Cardiac septum (tissue), 1 donor: Measurements from ENCODE around the gene FGF4. TPM values are rescaled to one million over a fixed set of nuclear protein-coding genes. Genes with fewer than 3 reads are reported as not detected.

Experiments
- DNase-seq: peaks from one replicate; pipeline ENCODE4 v3.0.0-alpha.2; 2020; ENCODE audit warnings: low spot score
- intact Hi-C: fragments of 100-400 bp; cut with DNase I; formaldehyde crosslinking; loops from one replicate; pipeline ENCODE4 v1.14.0; 2022
- long read RNA-seq: library from polyadenylated mRNA; unstranded; transcript quantifications from one replicate; pipeline ENCODE4 v2.0.0, GENCODE V29; 2021
- total RNA-seq: library from RNA; stranded (reverse); fragmentation: NEBNext Ultra II Directional; extraction: Animal tissue kit (Norgen Biotek cat#: 25700); gene quantifications from one replicate; pipeline ENCODE4 v1.2.1, GENCODE V29; 2021
- donor health status: DM: no; HTN: no; CAD: no.

The FGF4 gene, protein sequence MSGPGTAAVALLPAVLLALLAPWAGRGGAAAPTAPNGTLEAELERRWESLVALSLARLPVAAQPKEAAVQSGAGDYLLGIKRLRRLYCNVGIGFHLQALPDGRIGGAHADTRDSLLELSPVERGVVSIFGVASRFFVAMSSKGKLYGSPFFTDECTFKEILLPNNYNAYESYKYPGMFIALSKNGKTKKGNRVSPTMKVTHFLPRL
- total RNA-seq = not detected
- long read RNA-seq = 0 reads

GRCh38 chr11:69775163-69775755 is at the start of gene FGF4:
TSS of gene FGF4 (minus strand) at chr11:69775341. CDS start at chr11:69775084, 257 bp downstream.
- intact Hi-C loops = no loop called here
- no peak for DNase-seq

DNA sequence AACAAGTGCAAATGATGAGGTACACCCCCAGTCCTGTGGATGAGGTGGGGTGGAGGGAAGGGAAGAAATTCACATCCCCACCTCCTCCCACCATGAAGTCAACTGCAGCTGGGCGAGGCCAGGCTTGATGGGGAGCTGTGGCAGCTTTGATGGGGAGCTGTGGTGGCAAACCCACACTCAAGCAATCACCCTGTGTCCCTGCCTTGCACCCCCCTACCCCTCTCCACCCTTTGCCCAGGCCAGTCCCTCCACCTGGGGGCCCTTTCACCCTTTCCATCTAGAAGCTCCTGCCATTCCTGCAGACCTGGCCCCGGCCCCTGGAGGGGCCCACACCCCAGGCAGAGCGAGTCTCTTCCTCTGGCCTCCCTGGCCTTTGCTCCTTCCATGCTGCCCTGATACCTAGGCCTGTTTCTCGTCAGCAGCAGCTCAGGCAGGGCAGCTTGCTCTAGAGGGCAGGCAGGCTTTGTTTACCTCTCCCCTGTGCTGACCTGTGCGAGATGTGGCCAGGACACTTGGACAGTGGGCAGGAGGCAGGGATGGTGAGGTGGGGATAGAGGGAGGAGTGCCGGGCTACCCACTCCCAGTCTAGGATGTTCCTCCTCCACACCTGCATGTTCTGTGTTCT is 48.6 kb upstream of the FGF4 start:
- intact Hi-C loops = no loop called here
- no peak for DNase-seq

- DNase-seq = no peak
- intact Hi-C loops = no loop called here
Observed at GRCh38 chr11:69822676-69823494, 47.7 kb upstream of the FGF4 start.

GRCh38 chr11:69821511-69822040 is 46.4 kb upstream of the FGF4 start:
- DNase-seq = no peak
- intact Hi-C loops = no loop called here

DNA sequence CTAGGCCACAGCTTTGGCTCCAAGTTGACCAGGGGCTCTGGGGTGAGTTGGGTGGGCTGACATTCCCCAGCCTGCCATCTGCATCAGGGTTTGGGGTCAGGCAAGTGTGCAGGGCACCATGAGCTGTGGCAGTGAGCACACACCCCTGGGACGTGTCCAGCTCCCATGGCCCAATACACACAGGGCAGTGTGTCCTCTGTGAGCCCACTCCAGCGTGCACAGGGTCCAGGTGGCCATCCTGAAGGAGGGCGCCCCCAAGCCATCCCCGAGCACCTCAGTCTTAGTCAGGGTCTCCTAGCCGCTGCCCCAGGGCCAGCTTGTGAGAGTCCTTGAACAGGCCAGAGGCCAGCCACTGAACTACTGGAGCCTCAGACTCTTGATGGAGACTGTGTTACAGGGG is 45.3 kb upstream of the FGF4 start:
- intact Hi-C loops = no loop called here
- DNase-seq = no peak

GRCh38 chr11:69819541-69820070 is 44.5 kb upstream of the FGF4 start:
- no peak for DNase-seq
- intact Hi-C loops = no loop called here

DNA sequence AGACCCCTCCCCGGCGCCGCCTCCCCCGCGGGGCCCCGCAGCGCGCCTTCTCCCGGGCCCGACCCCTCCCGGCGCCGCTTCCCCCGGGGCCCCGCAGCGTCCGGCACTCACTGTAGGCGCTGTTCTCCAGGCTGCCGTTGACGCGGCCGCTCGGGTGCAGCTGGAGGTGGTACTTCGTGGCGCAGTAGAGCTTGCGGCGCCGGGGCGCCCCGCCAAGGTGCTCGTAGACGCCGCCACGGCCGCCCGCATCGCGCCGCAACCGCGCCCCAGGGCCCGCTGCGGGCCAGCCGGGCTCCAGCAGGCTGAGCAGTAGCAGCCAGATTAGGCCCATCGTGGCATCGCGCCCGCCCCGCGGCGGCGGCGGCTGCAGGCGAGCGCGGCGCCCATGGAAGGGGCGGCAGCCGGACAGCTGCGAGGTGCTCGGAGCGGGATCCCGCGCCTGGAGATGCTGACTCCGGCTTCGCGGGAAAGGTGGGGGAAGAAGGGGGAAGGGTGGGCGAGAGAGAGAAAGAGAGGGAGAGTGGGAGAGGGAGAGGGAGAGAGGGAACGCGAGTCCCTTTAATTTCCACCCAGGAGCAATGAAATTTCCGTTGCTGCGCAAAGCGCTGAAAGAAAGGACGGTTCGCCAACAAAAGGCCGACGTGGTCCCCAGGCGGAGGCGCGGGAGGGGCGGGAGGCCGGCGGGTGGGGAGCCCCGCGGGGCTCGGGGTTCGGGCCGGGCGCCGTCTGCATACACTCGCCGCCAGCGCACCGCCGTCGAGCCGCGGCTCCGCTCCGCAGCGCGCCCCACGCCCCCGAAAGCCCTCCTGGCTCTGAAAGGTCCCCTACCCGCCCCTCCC is 43.7 kb upstream of the FGF4 start, which contains the start of gene FGF3:
TSS of gene FGF3 (minus strand) at position 814 of the 839 bp plus-strand sequence. CDS start at position 331, 483 bp downstream.
- intact Hi-C loops = no loop called here
- DNase-seq = no peak

- intact Hi-C loops = no loop called here
- DNase-seq = no peak
Observed at GRCh38 chr11:69818231-69818602, 43.1 kb upstream of the FGF4 start.

GRCh38 chr11:69817265-69818230 is 42.4 kb upstream of the FGF4 start:
- intact Hi-C loops = no loop called here
- DNase-seq = no peak

- intact Hi-C loops = no loop called here
- DNase-seq = no peak
Observed at GRCh38 chr11:69816671-69817070, 41.5 kb upstream of the FGF4 start.

DNA sequence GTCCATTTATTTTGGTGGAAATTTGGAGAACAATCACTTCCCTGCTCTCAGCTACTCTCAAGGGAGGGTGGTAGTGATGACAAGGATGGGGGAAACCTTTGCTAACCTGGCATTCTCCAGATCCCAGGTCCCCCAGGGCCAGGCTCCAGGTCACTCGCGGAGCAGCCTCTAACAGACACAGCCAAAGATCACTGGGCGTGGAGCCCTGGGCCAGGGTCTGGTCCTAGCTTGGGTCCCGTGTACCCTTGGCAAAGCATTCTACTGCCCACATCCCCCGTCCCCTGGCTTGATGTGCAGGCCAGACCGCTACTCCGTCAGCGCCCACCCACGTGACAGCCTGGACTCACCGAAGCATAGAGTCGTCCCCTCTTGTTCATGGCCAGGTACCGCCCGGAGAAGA is 40.8 kb upstream of the FGF4 start:
- no peak for DNase-seq
- intact Hi-C loops = no loop called here

- intact Hi-C loops = no loop called here
- no peak for DNase-seq
Observed at GRCh38 chr11:69814902-69815301, 39.8 kb upstream of the FGF4 start.

DNA sequence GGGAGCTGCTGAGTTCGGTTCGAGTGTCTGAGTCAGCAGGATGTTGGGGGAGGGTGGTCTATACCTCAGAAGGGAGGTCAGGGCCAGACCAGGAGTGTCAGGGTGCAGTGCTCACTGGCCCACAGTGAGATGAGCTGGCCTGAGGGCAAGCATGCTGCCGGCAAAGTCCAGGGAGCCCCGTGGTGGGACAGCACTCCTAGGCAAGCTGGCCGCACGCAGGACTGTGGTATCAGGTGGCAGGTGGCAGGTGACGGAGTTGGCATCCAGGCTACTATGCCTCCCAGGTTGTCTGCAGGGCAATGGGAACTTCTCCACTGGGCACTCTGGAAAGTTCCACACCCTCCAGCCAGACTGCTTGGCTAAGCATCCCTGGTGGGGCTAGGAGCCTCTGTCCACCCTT is 39.3 kb upstream of the FGF4 start:
- intact Hi-C loops = no loop called here
- DNase-seq = no peak

DNA sequence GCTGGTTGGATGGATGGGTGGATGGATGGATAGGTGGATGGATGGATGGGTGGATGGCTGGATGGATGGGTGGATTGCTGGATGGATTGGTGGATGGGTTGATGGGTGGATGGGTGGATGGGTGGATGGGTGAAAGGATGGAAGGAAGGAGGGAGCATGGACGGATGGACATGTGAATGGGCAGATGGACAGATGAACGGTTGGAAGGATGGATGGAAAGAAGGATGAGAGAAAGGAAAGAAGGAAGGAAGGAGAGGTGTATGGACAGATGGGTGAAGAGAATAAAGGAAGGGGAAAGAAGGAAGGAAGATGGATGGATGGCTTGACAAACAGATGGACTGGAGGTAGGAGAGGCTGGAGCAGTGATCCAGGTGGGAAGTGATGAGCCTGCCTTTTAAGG is 38.7 kb upstream of the FGF4 start:
- DNase-seq = no peak
- intact Hi-C loops = no loop called here

GRCh38 chr11:69812946-69813345 is 37.8 kb upstream of the FGF4 start:
- no peak for DNase-seq
- intact Hi-C loops = no loop called here

DNA sequence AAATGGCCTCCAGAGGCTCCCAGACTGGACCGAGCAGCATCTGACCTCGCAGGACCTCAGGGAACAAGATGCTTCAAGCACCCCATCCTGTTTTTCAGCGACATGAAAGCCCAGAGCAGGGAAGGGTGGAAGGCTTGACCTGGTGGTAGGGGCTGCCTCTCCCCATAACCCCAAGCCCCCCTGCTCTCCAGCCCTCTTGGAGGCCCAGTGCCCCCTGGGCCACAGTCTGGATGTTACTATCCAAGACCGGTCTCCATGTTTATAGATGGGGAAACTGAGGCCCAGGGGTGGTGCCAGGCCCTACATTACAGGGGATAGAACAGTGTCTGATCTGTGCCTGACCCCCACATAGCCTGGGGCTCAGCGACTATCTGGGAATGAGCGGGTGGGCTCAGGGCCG is 37.1 kb upstream of the FGF4 start:
- intact Hi-C loops = no loop called here
- DNase-seq = no peak

DNA sequence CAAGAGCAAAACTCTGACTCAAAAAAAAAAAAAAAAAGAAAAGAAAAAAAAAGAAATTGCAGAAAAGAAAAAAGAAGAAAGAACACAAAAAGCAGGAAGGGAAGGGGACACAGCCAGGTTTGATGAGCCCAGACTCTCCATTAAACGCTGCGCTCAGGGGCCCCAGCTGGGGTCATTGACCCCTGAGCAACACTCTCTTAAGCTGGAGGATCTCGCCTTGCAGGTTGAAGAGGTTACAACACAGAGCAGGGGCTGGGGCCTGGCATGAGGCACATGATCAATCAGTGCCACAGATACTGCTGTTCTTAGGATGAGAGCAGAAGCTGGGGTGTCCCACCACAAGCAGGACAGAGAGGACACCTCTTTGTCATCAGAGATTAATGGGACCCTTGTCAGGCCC is 36.3 kb upstream of the FGF4 start:
- intact Hi-C loops = no loop called here
- no peak for DNase-seq
